Measurements from ENCODE around the gene ELP6.

ELP6 gene

GRCh38 chr3:47513125-47513929 is at the start of gene ELP6:
TSS of gene ELP6 (minus strand) at chr3:47513712. CDS start at chr3:47513590, 122 bp downstream.
- FAIRE-seq, result peak; percentile 68

GRCh38 chr3:47556351-47556750 is 42.8 kb upstream of the ELP6 start:
- no peak for FAIRE-seq

DNA sequence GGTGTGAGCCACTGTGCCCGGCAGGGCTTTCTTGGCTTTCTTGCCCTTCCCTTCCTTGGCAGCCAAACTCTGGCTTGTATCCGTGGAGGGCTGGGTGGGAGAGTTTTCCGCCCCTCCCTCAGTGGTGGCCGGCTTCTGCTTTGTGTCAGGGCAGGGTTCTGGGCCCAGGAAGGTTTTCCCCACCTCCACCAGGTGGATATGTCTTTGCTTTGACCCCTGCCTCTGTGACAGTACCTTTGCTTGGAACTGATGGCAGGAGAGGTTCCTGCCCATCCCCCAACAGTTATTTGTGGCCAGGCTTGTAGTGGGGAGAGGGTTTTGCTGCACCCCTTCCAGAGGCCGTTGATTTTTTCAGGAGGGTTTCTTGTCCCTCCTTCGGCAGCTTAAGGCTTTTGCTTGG is 40.8 kb upstream of the ELP6 start:
- no peak for FAIRE-seq

DNA sequence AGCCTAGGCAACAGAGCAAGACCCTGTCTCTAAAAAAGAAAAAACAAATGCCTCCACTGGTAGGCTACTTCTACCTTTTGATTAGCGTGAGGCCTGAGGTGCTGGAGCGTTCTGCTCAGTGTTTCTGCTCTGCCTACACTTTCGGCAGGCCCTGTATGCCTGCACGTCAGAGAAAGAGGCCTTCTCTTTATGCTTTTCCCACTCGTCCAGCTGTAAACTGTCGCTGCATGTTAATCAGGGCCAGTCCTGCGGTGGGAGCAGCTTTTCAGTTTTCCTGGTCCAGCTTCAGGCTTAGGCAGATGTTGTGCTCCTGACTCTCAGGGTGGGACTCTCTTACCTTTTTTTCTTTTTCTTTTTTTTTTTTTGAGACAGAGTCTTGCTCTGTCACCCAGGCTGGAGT is 39.9 kb upstream of the ELP6 start:
- FAIRE-seq, result no peak

DNA sequence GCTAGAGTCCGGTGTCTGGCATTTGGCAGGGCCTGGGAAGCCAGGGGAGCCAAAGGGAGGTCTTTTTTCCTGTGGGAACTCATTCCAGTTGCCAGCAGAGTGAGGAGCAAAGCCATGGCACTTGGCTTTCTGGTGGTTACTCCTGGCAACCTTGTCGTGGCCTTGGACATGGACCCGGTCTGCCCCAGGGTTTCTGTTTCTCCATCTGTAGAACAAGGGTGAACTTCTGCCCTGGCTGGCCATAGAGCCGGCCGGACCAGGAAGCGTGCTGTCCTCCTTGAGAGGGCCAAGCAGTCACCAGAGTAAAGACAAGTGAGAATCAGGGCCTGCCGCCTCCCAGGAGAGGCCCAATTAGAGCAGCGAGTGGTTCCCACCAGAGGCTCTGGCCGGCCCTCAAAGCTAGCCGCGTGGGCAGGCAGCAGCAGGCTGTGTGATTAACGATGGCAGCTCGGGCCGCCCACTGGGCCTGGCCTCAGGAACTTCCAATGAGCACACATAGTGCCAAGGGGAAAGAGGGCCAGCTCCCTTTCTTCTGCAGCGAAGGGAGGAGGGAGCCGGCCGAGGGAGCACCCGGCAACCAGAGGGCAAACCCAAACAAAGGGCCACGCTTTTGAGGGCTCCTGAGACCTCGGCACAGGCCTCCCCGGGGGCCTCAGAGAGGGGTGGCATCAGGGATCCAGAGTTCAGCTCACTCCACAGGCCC is 29.1 kb upstream of the ELP6 start:
- FAIRE-seq, result no peak

DNA sequence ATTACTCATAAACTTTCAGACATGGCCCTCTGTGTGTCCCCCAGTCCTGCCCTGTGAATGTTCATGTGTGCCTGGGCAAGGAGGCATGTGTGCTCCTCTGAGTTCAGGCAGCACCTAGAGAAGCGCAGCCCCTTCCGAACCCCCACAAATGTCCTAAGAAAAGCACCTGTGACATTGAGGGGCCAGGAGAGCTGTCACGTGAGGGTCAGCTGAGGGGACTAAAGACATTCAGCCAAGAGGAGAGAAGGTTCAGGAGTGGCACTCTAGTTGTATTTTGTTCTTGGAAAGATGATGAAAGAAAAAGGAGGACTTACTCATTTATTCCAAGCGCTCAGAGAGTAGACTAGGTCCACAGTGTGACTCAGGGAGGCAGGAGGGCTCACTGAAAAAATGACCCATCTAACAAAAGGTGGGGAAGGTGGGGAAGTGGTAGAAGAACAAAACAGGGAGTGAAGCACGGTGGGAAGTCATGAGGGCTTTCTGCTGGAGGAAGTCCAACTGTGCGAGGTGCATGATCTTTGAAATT is 28.1 kb upstream of the ELP6 start:
- no peak for FAIRE-seq

- no peak for FAIRE-seq
Observed at GRCh38 chr3:47540281-47540680, 26.8 kb upstream of the ELP6 start.

DNA sequence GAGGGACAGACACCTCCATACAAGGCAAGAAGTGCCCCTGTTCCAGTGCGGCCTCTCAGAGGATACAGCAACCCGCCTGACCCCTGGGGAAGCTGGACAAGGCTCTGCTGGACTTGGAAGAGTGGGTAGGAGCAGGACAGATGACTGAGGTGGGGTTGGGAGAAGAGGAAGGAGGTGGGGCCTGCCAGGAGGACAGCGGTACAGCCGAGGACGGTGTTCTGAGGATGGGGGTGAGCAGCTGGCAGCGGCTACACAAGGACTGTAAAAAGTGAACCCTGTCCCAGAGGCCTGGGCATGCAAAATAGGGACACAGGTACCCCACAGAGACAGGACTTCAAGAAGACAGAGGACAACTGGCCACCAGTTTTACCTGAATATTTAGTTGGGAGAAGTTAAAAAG is 23.5 kb upstream of the ELP6 start:
- FAIRE-seq, result no peak

DNA sequence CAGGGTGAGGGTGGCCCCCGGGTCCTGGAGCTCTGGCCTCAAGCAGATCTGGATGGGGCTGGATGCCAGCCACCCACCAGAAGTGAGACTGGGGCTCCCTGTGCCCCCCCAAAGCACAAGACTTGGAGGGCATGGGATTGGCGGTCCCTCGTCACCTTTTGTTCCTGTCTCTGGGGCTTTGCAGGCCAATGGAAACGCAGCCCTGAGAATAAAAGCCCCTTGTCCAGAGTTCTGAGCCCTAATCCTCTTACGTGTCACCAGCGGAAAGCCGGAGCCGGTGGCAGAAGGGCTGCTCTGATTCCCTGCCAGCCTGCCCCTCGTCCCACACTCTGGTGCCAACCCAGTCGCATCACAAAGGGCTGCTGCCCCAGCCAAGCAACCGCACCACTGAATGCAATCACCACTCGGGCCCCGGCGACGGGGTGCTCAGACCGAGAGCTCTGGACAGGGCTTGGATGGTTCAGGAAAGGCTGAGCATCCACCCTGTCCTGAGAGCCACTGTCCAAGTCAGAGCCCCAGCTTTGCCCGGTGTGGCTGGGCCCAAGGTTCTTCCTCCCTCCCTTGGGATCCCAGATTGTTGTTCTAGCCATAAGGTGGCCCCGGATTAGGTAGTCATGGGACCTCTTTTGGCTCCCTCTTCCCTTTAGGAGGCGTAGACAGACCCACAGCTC is 22.8 kb upstream of the ELP6 start:
- FAIRE-seq, result no peak

DNA sequence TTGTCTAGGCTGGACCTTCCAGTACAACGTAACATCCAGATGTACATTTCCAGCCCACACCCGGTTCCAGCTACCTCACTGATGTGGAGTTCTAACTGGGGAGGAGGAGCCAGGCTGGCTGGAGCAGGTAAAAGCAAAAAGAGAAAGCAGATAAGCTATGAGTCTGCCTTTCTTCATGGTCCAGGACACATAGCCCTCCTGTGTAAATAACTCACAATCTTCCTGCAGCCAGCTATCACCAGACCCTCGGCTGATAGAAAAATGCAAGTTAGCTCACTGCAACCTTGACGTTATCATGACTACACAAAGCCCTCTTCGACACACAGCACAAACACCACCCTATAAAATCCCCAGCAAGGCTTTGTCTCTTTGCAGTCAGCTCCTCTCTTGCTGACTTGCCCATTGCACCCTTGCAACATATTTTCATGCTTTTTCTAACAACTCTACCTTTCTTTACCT is 20.5 kb upstream of the ELP6 start:
- no peak for FAIRE-seq

DNA sequence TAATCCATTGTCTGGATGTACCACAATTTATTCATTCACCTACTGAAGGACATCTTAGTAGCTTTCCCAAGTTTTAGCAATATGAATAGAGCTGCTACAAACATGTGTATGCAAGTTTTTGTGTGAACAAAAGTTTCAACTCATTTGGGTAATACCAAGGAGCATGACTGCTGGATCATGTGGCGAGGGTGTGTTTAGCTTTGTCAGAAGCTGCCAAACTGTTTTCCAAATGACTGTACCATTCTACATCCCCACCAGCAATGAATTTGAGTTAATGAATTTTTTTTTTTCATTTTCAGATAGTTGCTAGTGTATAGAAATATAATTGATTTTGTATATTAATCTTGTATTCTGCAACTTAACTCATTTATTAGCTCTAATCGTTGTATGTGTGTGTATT is 20.0 kb upstream of the ELP6 start:
- FAIRE-seq, result no peak

- no peak for FAIRE-seq
Observed at GRCh38 chr3:47527952-47528725, 14.6 kb upstream of the ELP6 start.

DNA sequence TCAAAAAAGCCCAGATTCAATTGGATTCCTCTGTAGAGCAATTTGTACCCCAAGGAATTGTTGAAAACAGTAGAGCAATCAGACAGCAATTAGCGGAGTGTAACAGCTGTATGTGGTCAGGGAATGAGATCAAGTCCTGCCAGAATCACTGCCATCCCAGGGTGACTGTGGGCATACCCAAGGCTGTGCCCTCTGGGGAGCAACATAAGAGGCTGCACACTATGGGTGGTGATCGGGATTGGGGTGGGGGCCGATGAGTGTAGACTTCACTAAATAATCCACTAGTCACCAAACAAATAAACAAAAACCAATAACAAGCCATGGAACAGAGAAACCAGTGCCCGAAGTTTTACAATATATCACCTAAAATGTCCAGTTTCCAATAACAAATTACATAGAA is 12.1 kb upstream of the ELP6 start:
- FAIRE-seq, result no peak

DNA sequence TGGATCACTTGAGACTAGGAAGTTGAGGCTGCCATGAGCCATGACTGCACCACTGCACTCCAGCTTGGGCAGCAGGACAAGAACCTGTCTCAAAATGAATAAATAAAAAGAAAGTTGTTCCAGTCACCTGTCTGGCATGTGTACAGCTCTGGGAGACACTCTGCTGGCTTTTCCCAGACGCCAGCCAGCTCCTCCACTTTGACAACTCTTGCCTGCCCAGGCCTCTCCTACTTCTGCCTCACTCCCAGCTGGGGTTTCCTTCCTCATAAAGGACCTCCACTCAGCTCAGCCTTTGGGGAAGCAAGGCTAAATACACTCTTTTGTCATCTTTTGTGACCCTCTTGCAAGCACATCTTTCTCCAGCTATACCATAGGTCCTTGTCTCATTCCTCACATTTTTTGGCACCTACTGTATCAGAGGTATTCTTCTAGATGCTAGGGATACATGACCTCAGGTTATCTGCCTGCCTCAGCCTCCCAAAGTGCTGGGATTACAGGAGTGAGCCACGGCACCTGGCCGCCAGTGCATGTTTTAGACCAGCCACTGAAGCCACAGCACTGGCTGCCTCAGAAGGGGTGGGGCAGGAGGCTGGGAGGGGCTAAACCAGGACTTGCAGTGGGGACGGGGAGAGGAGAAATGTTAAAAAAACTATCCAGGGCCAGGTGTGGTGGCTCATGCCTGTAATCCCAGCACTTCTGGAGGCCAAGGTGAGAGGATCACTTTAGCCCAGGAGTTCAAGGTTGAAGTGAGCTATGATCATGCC is 10.0 kb upstream of the ELP6 start:
- FAIRE-seq, result no peak

DNA sequence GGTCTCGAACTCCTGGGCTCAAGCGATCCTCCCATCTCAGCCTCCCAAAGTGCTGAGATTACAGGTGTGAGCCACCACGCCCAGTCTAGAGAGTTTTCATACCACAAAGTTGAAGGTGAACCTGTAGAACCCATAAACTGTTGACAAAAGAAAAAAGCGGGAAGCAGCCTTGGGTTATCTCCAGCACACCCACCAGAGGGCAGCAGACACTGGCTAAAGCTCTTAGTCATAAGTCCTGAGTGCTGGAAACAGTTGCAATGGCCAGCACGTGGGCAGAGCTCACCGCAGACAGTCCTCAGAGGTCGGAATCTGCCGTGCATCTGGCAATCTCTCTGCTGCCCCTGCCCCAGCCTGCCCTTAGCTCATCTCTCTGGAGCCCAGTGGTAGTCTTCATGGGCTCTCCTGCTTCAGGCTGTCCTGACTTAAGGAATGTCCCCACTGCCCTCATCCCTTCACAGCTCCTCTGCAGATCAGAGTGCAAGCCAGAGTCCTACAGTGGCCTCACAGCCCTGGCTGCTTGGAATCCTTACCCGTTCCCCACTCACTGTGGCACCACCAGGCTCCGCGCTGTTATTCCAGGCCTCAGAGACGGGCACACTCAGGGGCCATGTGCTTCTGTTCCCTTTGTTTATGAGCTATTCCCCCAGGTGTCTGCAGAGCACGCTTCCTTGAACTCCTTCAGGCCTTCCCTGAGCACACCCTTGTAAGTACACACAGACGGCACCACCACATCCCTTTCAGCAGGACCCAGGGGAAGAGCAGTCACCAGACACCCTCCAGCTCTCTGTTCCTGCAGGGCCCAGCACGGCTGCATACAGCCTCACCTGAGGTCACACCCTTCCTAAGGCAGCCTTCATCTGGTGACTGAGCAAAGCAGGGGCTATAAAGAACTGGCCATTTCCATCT is 8.8 kb upstream of the ELP6 start:
- FAIRE-seq, result no peak

- FAIRE-seq, result no peak
Observed at GRCh38 chr3:47520756-47521155, 7.2 kb upstream of the ELP6 start.

DNA sequence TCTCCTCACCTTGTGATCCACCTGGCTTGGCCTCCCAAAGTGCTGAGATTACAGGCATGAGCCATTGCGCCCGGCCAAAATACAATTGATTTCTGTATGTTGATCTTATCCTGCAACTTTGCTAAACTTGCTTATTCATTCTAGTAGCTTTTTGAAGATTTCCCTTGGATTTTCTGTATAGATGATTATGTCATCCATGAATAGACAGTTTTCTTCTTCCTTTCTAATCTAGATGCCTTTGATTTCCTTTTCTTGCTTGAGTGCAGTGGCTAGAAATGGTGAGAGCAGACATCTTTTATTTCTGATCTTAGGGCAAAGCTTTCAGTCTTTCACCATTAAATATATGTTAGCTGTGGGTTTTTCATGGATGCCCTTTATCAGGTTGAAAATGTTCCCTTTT is 4.4 kb upstream of the ELP6 start:
- no peak for FAIRE-seq

DNA sequence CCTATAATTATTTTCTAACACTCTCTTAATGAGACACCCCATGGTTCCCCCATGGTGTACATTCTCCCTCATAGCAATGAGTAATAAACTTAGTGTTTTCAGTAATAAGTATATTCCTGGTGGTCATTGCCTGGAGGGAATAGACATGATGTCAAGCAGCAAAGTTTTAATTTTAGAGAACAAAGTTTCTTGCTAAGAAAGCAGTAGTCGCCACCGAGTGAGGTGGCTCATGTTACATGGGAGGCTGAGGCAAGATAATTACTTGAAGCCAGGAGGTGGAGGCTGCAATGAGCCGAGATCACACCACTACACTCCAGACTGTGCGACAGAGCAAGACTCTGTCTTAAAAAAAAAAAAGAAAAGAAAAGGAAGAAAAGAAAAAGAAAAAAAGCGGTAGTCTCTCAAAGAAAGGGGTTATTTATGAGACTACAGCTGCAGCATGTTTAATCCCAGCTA is 2.4 kb upstream of the ELP6 start:
- no peak for FAIRE-seq

- no peak for FAIRE-seq
Observed at GRCh38 chr3:47515100-47515499, 1.6 kb upstream of the ELP6 start.

DNA sequence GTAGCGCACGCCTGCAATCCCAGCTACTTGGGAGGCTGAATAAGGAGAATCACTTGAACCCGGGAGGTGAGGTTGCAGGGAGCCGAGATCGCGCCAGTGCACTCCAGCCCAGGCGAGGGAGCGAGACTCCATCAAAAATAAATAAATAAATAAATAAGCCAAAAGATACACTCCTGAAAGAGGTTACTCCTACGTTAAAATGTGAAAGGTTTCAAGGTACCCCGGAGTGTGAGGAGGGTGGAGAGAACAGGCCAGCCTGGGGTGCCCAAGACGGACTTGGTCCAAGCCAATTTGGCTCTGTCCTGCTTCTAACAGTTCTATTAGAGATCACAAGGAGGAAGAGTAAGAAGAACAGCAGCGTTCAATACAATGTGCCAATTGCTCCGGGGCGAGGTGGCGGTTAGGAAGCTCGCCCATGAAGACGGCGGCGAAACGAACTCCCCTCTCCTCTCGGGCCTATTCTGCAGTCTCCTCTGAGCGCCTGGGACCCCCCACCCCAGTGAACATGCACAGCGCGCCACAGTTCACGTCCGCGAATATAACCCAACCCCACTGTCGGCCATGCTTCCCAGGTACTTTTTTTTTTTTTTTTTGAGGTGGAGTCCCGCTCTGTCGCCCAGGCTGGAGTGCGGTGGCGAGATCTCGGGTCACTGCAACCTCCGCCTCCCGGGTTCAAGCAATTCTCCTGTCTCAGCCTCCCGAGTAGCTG is 942 bp downstream of the ELP6 start:
- FAIRE-seq, result no peak
